ENCODE data around the gene C19orf44.

- TF ChIP-seq, protein P1, sequence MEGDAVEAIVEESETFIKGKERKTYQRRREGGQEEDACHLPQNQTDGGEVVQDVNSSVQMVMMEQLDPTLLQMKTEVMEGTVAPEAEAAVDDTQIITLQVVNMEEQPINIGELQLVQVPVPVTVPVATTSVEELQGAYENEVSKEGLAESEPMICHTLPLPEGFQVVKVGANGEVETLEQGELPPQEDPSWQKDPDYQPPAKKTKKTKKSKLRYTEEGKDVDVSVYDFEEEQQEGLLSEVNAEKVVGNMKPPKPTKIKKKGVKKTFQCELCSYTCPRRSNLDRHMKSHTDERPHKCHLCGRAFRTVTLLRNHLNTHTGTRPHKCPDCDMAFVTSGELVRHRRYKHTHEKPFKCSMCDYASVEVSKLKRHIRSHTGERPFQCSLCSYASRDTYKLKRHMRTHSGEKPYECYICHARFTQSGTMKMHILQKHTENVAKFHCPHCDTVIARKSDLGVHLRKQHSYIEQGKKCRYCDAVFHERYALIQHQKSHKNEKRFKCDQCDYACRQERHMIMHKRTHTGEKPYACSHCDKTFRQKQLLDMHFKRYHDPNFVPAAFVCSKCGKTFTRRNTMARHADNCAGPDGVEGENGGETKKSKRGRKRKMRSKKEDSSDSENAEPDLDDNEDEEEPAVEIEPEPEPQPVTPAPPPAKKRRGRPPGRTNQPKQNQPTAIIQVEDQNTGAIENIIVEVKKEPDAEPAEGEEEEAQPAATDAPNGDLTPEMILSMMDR (IDR thresholded peaks at IDR 0.05): no peak
- TF ChIP-seq POLR2A (IDR thresholded peaks at IDR 0.05): no peak
These were observed 24.1 kb downstream of the C19orf44 start for GRCh38 chr19:16520074-16520973.

Data from thyroid gland (tissue), 4 donors.